Fibroblast of lung (primary cell): Measurements from ENCODE around the gene MSI2.

Source experiments
- EZH2 ChIP-seq: IDR thresholded peaks from 2 replicates; pipeline ENCODE4 v1.5.1; 2012; ENCODE audit warnings: low read length, control low read depth, mild to moderate bottlenecking; ENCODE audit errors: missing control alignments
- TF ChIP-seq, protein P1 (sequence below), 2 donors: IDR thresholded peaks in 1 of 2; conservative IDR thresholded peaks in 1 of 2; 1 replicate in 1 of 2; 2 replicates in 1 of 2; pipeline ENCODE4 v1.5.1; 2011 to 2012; ENCODE audit warnings: low read length in 2 of 2, control low read depth in 1 of 2, inconsistent platforms in 1 of 2, low read depth in 1 of 2, mild to moderate bottlenecking in 1 of 2

DNA sequence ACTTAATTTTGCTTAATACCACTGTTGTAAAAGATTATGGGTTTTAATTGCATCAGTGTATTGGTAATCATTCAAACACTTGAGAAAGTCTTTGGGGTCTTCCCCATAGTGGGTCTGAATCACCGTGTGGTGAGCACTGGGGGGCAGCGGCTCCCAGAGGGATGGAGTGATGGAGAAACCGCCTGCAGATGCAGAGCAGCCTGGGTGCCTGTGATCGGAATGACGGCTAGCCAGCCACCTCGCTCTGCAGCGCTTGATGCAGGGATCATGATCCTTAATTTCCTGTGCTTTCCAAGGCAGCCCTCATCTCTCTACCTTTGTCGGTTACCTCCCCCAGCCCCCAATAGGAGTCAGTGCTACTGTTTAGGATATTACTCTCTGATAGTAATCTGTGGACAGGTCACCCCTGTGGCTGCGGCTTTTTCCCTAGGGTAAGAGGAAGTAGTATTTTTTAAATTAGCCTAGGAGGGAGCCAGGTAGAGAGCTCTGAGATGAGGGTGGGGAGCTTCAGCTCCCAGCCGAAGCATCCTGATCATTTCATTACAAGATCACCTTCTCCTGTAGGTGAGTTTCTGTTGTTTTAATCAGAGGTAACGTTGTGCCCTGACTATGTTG, 135.6 kb downstream of the MSI2 start:
- TF ChIP-seq, protein P1, sequence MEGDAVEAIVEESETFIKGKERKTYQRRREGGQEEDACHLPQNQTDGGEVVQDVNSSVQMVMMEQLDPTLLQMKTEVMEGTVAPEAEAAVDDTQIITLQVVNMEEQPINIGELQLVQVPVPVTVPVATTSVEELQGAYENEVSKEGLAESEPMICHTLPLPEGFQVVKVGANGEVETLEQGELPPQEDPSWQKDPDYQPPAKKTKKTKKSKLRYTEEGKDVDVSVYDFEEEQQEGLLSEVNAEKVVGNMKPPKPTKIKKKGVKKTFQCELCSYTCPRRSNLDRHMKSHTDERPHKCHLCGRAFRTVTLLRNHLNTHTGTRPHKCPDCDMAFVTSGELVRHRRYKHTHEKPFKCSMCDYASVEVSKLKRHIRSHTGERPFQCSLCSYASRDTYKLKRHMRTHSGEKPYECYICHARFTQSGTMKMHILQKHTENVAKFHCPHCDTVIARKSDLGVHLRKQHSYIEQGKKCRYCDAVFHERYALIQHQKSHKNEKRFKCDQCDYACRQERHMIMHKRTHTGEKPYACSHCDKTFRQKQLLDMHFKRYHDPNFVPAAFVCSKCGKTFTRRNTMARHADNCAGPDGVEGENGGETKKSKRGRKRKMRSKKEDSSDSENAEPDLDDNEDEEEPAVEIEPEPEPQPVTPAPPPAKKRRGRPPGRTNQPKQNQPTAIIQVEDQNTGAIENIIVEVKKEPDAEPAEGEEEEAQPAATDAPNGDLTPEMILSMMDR (conservative IDR thresholded peaks at IDR 0.05 in 1 of 2, IDR thresholded peaks at IDR 0.05 in 1 of 2; ENCODE audit: low read depth in 1 of 2, low read length in 2 of 2): no peak
- TF ChIP-seq EZH2: no peak
